ENCODE results near the gene INPP5D.

DNA sequence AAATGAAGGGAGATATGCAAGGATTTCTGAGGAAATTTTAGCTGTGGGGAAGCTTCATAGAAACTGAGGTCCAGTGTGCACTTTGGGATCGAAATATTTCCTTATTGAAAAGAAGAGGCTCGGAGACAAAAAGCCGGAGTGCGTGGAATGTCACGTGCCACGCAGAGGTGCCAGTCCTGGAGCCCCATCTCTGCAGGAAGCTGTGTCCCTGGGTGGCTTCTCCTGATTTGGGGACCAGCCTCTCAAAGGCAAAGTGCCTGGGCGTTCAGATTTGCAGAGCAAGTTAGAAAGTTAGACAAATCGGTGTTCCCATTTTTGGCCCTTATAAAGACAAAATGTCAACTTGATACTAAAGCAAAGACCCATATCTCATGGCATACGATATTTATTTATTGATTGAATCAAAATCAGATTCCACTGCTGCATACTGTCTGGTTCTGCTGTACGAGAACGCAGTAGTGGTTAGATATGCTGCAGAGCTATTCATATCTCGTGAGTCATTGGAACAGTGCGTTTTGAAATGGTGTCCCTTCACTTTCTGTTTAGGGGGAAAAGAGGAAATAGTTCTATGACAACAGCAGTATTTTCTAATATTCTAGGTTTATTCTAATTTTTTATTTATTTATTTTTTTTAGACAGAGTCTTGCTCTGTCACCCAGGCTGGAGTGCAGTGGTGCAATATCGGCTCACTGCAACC, 182.2 kb downstream of the INPP5D start:
- TF ChIP-seq POLR2A (IDR thresholded peaks at IDR 0.05; ENCODE audit: low read depth) (no peak), EP300 (IDR thresholded peaks at IDR 0.05) (no peak)
- TF ChIP-seq, protein P1, sequence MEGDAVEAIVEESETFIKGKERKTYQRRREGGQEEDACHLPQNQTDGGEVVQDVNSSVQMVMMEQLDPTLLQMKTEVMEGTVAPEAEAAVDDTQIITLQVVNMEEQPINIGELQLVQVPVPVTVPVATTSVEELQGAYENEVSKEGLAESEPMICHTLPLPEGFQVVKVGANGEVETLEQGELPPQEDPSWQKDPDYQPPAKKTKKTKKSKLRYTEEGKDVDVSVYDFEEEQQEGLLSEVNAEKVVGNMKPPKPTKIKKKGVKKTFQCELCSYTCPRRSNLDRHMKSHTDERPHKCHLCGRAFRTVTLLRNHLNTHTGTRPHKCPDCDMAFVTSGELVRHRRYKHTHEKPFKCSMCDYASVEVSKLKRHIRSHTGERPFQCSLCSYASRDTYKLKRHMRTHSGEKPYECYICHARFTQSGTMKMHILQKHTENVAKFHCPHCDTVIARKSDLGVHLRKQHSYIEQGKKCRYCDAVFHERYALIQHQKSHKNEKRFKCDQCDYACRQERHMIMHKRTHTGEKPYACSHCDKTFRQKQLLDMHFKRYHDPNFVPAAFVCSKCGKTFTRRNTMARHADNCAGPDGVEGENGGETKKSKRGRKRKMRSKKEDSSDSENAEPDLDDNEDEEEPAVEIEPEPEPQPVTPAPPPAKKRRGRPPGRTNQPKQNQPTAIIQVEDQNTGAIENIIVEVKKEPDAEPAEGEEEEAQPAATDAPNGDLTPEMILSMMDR (IDR thresholded peaks at IDR 0.05), result no peak
